Stromal cell of bone marrow (primary cell): ENCODE measurements around the gene PATJ.
"Not testable (repeated sequence)": the region's sequence is repeated elsewhere in the genome, so short reads cannot be mapped to it uniquely, and the experiment has no call there.

Experiments used
- DNase-seq: peaks from one replicate; pipeline ENCODE4 v3.0.0-alpha.2; 2012; ENCODE audit warnings: low read depth

PATJ gene

DNA sequence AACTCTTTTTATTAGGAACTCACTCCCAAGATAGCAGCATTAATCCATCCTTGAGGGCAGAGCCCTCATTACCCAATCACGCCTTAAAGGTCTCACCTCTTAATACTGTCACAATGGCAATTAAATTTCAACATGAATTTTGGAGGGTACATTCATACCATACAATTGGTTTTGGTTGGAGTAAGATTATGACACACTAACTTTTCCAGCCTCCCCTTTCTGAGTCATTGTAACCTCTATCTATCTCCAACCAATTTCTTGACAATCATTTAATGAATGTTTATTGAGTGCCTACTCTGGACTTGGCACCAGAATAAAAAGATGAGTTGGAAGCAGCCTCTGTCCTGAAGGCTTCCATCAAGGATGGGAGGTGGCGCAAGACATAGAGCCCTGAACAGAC lies 358.2 kb downstream of the PATJ start:
- no peak for DNase-seq

DNA sequence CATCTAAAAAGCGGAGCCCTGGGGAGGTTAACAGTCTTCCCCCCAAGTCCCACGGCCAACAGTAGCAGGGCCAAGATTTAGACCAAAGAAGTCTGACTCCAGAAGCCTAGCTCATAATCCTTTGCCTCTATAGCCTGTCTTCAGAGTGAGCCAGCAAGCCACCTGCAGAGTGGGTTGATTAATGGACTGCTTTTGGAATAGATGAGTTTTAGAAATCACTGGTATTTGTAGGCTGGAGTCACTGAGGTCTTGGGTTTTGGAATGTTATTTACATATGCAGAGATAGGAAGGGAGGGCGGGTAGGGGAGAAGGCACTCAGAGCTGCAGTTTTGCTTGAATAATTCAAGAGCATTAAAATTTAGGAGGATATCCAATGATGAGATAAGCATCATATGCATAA lies 361.6 kb downstream of the PATJ start:
- no peak for DNase-seq

DNA sequence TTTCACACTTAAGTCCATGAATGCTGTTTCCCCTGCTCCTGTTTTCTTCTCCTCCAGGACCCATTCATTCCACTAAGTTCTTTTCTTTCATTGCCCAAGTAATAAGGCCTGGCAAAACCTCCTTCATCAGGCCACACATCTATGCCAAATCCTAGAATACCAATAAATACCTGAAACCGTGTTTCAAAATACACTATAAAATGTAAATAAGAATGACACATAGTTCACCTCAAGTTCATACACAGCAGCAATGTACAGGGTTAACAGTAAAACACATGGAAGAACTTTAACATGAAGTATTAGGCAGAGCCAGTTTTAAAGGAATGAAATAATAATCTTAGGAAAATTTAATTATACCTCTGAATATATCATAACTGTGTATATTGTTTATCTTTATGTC lies 365.6 kb downstream of the PATJ start:
- DNase-seq = no peak

DNA sequence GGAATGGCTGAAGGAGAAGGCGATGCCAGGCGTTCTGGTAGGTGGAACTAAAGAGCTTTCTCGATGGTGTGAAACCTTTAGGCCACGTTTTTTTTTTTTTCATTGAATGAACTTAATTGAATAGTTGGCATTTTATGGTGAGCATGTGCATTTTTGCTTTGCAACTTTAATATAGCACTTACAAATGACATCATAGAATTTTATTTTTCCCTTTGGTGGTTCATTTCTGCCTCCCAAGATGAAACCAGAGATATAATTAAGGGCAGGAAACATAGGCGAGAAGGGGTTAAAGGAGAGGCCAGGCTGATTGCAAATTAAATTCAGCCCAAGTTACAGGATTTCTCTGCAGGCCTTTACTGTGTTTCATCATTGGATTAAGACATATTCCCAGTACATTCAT lies 366.8 kb downstream of the PATJ start:
- no peak for DNase-seq

DNA sequence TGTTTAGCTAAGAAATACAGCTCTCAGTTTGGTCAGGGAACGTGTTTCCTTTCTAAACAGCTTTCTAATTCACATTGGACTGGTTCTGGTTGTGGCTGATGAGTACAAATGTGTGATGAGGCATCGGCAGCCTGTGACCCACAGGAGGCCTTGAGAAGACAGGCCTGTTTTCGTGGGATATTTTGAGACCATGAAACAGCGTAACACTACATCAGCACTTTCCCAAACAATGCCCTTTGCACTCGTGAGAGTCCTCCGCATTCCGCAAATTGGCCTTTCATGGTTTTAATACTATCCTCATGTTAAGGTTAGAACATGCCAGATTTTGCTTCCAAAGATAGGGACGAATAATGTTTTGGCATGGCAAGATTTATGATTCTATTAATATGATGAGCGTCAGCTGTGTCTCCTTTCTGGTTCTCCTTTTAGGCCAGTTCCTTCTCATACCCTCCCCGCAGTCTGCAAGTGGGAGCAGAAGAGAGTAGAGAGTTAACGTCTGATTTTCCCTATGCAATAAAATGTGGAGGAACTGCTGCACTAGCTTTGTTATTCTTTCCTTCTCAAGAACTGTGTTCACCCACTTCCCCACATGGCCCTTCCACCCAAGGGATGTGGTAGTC lies 368.0 kb downstream of the PATJ start:
- no peak for DNase-seq

DNA sequence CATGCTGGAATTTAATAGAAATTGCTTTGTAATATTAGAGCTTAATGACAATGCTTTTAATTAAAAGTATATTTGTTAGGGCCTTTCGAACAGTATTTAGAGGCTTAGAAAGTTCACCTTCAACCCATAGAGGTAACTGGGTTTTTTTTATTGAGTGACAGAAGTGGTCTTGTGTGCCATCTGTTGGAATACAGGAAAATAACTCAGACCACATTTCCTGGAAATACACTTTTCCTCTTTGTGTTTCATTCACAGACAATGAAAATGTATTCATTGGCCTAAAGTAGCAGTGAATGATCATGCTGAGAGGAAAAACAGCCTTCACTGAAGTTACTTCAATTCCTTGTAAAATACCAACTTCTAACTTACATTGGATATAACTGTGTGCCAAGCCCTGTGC lies 368.8 kb downstream of the PATJ start:
- no peak for DNase-seq

DNA sequence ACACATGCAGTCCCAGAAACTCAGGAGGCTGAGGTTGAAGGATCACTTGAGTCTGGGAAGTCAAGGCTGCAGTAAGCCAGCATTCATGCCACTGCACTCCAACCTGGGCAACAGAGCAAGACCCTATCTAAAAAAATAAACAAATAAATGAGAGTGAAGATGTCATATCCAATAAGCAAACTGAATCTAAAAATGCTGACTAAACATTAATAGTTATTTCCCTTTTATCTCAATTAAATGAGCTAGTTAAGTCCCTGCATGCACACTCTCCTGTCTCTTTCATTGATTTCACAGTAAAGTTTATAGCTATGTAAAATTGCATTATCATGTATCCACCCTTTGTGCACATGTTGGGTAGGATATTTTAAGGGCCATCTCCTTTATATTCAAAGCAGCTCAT lies 371.2 kb downstream of the PATJ start:
- DNase-seq = no peak

DNA sequence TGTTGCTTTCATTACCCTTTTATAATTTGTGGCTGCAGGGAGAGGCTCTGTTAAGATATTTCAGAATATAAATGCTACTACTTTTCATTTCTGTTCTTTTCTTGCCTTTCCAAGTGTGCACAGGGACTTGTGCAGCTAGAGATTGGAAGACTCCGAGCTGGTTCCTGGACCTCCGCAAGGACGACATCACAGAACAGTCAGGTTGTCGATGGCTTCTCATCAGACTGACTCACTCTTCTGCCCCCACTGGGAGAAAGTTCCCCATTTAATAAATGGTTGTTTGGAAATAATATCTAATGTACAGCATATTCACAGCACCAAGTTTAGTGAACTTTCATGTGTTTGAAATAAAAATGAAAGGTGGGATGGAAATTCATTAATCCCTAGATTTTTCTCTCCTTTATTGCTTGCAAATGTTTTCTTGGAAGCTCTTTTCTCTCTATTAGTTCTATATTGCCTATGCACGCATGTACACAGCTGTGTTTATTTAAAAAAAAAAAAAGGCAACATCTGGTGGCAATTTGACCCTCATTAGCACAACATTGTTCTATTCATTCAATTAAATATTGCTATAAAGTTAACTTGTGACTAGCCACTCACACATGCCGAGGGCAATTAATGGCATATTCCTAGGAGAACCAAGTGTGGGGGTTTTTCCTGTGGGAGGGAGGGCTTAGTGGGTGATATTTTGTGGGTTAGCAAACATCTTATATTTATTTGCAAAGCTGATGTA lies 374.9 kb downstream of the PATJ start:
- no peak for DNase-seq

DNA sequence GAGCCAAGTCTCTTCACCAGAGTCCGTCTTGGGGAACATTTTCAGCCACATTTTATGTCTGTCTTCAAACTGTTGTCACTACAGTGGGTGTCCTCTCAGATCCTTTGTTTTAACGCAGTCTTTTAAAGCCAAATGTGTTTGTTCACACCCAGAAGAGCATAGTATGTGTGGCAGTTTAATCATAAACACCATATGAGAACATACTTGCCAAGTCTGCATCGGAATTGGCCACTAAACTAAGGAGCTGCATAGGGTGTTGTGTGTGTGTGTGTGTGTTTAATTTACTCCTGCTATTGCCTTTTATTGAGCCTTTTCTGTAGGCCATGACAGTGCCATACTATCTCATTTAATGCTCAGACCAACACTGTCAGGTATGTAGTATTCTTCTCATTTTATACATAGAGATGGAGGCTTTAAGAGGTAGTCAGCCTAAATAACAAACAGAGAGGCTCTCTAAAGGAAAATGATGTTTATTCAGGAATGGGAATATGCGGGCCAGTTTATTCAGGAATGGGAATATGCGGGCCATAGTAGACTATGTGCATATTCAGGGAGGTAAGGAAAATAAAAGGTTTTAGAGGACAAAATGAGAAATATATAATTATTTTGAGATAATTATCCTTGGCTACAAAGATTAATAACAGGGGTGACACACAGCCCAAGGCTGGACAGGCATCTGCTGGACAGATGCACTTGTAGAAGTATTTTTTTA lies 384.5 kb downstream of the PATJ start:
- no peak for DNase-seq

DNA sequence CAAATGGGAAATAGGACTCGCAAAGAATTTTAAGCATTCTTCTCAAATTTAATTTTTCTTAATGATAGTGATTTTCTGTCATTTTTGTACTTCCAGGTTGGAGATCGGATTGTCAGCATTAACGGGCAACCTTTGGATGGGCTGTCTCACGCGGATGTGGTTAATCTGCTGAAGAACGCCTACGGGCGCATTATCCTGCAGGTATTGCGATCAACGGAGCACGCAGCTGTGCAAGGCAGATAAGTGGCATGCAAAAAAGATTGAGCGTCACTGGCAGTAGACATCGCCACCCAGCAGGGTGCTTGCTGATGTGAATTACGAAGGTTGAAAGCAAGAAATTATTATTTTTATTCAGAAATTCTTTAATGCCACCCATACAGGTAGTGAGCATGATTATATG lies 386.5 kb downstream of the PATJ start:
- no peak for DNase-seq

DNA sequence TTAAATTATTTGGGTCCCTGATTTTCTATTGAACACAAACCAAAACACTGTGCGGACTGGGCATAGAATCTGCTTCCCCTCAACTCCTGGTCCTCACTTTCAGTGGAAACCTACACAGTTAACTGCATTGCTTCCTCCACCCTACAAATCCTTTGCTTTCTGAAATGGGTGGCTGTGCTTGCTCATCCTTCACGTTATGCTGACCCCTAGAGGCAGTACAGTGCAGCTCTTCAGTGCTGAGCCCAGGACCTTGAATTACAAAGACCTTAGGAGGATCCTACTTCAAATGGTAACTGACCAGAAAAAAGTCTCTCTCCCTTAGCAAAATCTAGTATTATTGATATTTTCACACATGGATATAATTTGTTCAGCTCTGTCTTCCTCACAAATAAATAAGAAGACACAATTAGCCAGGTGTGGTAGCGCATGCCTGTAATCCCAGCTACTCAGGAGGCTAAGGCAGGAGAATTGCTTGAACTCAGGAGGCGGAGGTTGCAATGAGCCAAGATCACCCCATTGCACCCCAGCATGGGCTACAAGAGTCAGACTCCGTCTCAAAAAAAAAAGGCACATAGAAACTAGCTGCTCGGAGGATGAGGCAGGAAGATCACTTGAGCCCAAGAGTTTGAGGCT lies 388.9 kb downstream of the PATJ start:
- DNase-seq = peak; percentile 44

DNA sequence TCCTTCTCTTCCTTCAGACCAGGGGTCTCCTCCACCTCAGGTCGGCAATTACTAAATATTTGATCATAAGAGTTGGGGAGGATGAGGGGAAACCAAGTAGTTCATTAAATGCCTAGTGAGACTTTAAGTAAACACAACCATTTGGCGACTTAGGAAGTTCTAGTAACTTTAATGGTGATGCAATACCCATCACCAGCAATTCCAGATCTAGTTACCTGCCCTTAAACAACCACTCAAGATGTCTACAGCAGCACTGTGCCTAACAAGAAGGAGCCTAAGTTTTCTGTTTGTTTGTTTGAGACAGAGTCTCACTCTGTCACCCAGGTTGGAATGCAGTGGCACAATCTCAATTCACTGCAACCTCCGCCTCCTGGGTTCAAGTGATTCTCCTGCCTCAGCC lies 395.7 kb downstream of the PATJ start:
- DNase-seq = no peak

DNA sequence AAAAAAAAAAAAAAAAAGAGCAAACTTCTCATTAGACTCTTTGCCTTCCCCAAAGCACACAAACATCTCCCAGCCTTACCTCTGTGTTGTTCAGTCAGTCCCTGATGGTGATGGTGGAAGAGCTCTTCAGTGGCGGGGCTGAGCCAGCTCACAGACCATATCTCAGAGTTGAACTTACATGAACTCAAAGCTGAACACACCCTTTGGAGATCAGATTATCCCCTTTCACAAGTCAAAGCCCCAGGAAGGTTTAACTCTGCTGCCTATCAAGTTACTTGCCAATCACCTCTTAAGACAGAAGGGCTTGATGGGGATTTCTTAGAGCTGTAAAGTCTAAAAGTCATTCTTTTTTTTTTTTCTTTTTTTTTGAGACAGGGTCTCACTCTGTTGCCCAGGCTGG lies 397.1 kb downstream of the PATJ start:
- no peak for DNase-seq

DNA sequence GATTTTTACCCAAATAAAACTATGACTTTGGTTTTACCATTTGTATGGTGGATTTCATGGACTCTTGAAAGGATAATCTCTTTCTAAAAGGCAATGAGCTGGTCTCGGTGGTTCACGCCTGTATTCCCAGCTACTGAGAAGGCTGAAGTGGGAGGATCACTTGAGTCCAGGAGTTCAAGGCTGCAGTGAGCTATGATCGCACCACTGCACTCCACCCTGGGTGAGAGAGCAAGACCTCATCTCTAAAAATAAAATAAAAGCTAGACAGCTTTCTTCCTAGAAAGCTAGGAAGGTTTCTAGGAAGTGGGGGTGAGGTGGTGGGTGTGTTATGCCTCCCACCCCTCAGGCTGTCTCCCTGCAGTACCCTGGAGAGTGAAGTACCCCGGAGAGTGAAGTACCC lies 398.4 kb downstream of the PATJ start:
- no peak for DNase-seq

DNA sequence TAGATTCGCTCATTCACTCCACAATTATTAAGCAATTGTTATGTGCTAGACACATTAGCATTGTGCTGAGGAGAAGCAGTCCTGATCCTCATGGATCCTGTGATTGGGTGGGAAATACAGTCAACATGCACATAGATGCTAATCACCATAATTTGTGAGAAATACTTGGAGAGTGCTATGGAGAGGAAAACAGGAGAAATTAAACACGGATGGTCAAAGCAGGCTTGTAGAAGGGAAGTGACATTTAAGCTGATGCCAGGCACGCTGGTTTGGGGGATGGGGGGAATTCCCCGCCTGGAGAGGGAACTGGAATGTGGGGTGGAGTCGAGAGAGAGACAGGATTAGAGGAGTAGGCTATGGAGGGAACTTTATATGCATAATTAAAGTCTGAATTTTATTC lies 400.2 kb downstream of the PATJ start:
- no peak for DNase-seq

DNA sequence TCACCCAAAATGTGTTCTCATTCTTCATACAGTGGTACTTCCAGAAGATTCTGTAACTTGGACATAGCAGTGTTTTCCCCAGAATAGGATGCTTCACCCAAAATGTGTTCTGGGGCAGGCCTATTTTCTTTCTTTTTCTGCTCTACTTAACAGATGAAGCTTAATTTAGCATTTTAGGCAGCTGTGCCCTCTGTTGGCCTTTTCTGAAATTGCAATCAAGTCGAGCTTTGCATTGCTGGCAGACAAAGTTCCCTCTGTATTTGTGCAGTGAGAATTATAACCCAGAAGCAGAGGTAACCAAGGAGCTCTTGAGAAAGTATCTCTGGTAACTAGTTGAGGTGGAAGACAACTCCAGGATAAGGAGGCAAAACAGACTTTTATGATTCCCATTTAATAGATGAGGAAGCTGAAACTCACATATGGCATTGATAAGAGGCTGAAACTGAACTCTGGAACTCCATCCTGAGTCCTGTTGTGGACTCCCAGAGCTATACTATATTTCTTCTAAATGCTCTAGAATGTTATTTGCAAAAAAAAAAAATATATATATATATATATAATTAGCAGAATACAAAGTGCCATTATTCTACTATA lies 402.1 kb downstream of the PATJ start:
- peak; percentile 39 for DNase-seq

DNA sequence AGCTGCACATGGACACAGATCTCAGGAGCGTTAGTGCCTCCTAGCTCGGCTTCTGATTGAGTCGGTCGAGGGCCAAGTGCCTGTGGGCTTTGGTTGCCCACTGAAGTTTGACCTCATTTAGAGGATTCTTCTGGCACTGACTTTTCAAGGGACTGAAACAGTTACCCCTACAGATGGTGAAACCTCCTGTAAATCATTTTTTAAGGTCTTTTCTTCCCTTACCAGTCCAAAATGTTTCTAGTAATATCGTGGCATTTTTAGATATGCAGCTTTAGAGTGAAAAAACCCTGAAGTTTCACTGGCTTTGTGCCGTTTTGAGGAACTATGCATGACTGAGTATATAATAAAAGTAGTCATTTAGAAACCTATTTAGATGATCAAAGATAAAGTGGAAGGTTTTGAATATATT lies 417.7 kb downstream of the PATJ start:
- no peak for DNase-seq

DNA sequence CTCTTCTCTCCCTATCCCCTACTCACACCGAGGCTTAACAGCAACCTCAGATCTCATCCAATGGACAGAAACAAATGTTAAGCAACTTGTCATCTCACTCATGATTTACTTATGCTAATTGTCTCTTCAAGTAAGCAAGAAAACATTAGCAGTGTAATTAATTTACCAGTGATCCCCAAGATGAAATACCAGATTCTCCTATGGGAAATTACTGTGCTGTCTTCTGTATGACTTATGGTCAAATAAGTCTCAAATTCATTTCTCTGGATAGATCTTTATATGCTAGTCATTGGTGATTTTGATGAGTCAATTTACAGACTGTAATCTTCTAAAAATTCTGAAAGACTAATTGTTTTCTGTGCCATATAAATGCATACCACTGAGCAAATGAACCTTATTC lies 419.4 kb downstream of the PATJ start:
- no peak for DNase-seq

DNA sequence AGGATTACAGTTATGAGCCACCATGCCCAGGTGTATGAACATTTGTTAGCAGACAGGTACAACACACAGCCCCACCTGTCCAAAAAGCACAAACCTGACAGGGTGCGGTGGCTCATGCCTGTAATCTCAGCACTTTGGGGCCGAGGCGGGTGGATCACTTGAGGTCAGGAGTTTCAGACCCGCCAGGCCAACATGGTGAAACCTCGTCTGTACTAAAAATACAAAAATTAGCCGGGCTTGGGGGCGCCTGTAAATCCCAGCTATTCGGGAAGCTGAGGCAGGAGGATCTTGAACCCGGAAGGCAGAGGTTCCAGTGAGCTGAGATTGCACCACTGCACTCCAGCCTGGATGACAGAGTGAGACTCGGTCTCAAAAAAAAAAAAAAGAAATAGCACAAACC lies 428.1 kb downstream of the PATJ start:
- DNase-seq = not testable (repeated sequence)

DNA sequence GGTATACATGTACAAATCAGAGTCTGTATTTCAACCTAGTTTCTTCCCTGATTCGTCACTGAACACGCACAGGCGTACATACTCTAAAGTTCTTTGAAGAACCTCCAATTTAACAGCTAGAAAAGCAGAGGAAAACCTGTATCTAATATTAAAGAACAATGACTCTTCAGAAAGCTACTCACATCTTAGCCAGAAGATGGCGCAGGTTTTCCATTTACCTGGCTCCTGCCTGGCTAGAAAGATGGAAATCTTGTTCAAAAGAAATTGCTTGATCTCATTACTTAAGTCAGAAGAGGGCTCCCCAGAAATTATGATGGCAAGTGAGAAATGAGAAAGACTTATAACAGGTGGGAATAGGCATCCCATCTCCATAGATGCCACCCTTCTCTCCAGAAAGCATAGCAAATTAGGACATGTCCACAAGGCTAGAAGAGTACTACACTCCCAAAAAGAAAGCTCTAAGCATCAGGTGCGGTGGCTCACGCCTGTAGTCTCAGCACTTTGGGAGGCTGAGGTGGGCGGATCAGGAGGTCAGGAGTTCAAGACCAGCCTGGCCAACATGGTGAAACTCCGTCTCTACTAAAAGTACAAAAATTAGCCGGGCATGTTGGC lies 433.4 kb downstream of the PATJ start:
- peak; percentile 25 for DNase-seq

DNA sequence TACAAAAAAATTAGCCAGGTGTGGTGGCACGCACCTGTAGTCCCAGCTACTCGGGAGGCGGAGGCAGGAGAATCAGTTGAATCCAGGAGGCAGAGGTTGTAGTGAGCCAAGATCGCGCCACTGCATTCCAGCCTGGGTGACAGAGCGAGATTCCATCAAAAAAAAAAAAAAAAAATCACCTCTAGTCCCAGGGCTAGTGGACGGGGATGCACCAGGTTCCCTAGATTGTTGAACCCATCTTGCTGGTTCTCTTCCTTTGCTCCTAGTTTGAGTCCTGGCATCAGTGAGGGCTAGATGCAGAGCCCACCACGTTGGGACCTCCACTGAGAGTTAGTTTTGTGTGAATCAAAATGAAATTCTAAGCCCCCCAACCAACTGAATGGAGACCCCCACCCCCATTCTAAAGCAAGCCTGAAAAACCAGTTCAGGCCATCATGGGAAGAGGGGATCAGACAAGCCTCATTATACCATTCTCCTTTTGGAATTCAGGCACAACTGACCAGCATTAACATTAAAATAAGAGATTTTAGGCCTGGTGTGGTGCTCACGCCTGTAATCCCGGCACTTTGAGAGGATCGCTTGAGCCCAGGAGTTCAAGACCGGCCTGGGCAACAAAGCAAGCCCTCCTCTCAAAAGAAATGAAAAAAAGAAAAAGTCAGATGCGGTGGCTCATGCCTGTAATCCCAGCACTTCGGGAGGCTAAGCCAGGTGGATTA lies 434.5 kb downstream of the PATJ start:
- DNase-seq = no peak

DNA sequence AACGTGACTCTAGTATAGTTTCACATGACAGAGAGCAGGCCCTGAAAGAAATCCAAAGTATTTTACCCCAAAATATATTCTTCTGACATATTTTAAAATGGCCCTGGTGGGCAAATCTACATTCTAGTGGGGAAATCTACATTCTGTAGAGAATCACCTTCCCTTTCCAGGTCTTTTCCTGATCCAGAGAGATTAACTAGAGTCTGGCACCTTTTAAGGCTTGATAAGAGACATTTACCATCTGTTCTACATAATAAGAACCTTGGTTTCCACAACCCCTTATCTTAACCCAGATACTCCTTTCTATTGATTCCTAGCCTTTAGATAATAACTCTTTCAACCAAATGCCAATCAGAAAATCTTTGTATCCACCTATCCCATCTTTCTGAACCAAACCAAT lies 435.3 kb downstream of the PATJ start:
- no peak for DNase-seq
